ENCODE measurements around the gene SEMA3G.

The SEMA3G gene

GRCh38 chr3:52394751-52395502, 50.0 kb downstream of the SEMA3G start:
- DNase-seq, result no peak

GRCh38 chr3:52393959-52394670, 50.8 kb downstream of the SEMA3G start:
- no peak for DNase-seq

GRCh38 chr3:52393131-52393807, 51.6 kb downstream of the SEMA3G start:
- DNase-seq, result no peak

GRCh38 chr3:52392216-52392930, 52.5 kb downstream of the SEMA3G start:
- DNase-seq, result no peak

- no peak for DNase-seq
Measured at GRCh38 chr3:52391096-52391495, 53.8 kb downstream of the SEMA3G start.

- no peak for DNase-seq
Measured at GRCh38 chr3:52388933-52389332, 56.0 kb downstream of the SEMA3G start.

- DNase-seq, result no peak
Measured at GRCh38 chr3:52388348-52388821, 56.5 kb downstream of the SEMA3G start.

- DNase-seq, result no peak
Measured at GRCh38 chr3:52387481-52387880, 57.4 kb downstream of the SEMA3G start.

GRCh38 chr3:52385157-52385556, 59.7 kb downstream of the SEMA3G start:
- peak in 1 of 2 donors; percentile 37 for DNase-seq

GRCh38 chr3:52384019-52384761, 60.7 kb downstream of the SEMA3G start:
- DNase-seq, result peak; percentile 6 to 16

- DNase-seq, result no peak
Measured at GRCh38 chr3:52383446-52383845, 61.5 kb downstream of the SEMA3G start.
